Measurements from ENCODE around the gene SOHLH1. TPM values are rescaled to one million over a fixed set of nuclear protein-coding genes. Genes with fewer than 3 reads are reported as not detected.

Gene SOHLH1
- total and polyA plus RNA-seq, 4 donors, result 0.43 to 1.0 (median 0.74) TPM

DNA sequence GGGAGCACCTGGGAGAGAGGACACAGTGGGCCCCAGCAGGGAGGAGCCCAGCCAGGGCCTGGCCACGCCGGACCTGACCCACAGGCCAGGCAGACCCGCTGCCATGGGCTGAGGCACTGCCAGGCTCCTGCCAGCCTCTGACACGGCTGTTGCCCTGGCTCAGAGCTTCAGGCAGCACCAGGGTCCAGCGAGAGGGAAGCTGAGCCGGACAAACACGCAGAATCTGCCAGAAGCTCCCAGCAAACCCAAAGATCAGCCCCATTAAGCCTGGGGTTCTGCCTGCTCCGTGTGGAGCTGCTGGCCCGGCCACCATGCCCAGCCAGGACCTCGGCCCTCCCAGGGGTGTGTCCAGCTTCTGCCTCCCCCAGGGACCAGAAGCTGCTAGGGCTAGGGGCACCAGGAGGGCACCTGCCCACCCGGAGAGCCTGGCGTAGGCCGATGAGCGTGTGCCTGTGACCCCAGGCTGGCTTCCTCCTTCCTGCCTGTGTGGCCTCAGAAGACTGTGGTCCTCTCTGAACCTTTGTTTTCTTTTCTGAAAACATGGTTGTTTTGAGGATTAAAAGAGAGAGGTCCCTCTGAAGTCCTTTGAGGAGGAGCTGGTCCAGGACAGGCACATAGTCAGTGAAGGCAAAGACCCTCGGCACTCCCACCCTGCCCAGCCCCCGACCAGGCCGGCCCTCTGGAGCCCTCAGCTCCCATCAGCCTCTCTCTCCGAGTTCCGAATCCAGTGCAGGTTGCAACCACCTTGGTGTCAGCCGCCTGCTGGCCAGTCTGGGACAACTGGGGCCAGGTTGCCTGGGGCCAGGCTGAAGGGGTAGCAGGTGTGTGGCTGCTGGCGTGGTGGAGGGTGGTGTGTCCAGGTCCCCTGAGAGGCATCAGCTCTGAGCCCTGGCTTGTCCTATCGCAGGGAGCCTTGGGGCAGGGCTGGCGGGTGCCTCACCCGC, 42.3 kb upstream of the SOHLH1 start:
- Histone ChIP-seq H3K9me3 (ENCODE audit: control insufficient read depth, insufficient read depth, low read length) (no peaks in the 10 kb centered on the region), H3K27me3 (ENCODE audit: control insufficient read depth, insufficient read depth, low read length) (peaks cover 4% of the 10 kb centered on the region), H3K4me1 (ENCODE audit: control insufficient read depth, insufficient read depth, low read length) (peaks cover 18% of the 10 kb centered on the region), H3K36me3 (ENCODE audit: control insufficient read depth, insufficient read depth, low read length) (peaks cover 28% of the 10 kb centered on the region), H3K27ac (ENCODE audit: low read depth, low read length) (no peak overlapping the region), H3K4me3 (ENCODE audit: low read depth, low read length) (no peak overlapping the region)
- 79% methylated on average over 22 of the region's 24 CpGs for WGBS (ENCODE audit: insufficient coverage)
- no peak for DNase-seq (ENCODE audit: low read depth in 4 of 6, low spot score in 6 of 6)

GRCh38 chr9:135739271-135740220, 40.3 kb upstream of the SOHLH1 start:
- DNase-seq (ENCODE audit: low read depth in 4 of 6, low spot score in 6 of 6), result no peak
- no peak overlapping the region for H3K27ac ChIP-seq (ENCODE audit: low read depth, low read length)
- H3K36me3 ChIP-seq (ENCODE audit: control insufficient read depth, insufficient read depth, low read length), result peaks cover 25% of the 10 kb centered on the region
- 80% methylated on average over 25 of the region's 28 CpGs for WGBS (ENCODE audit: insufficient coverage)
- peaks cover 4% of the 10 kb centered on the region for H3K27me3 ChIP-seq (ENCODE audit: control insufficient read depth, insufficient read depth, low read length)
- H3K9me3 ChIP-seq (ENCODE audit: control insufficient read depth, insufficient read depth, low read length), result no peaks in the 10 kb centered on the region
- H3K4me1 ChIP-seq (ENCODE audit: control insufficient read depth, insufficient read depth, low read length), result peaks cover 33% of the 10 kb centered on the region
- H3K4me3 ChIP-seq (ENCODE audit: low read depth, low read length), result no peak overlapping the region

- Histone ChIP-seq H3K36me3 (ENCODE audit: control insufficient read depth, insufficient read depth, low read length) (peaks cover 13% of the 10 kb centered on the region), H3K27ac (ENCODE audit: low read depth, low read length) (no peak overlapping the region), H3K4me1 (ENCODE audit: control insufficient read depth, insufficient read depth, low read length) (peaks cover 33% of the 10 kb centered on the region), H3K4me3 (ENCODE audit: low read depth, low read length) (no peak overlapping the region), H3K27me3 (ENCODE audit: control insufficient read depth, insufficient read depth, low read length) (peaks cover 4% of the 10 kb centered on the region), H3K9me3 (ENCODE audit: control insufficient read depth, insufficient read depth, low read length) (no peaks in the 10 kb centered on the region)
- WGBS (ENCODE audit: insufficient coverage), result 73% methylated on average over 14 of the region's 16 CpGs
- DNase-seq (ENCODE audit: low read depth in 4 of 6, low spot score in 6 of 6), result no peak
Measured at GRCh38 chr9:135737840-135738521, 38.7 kb upstream of the SOHLH1 start.

DNA sequence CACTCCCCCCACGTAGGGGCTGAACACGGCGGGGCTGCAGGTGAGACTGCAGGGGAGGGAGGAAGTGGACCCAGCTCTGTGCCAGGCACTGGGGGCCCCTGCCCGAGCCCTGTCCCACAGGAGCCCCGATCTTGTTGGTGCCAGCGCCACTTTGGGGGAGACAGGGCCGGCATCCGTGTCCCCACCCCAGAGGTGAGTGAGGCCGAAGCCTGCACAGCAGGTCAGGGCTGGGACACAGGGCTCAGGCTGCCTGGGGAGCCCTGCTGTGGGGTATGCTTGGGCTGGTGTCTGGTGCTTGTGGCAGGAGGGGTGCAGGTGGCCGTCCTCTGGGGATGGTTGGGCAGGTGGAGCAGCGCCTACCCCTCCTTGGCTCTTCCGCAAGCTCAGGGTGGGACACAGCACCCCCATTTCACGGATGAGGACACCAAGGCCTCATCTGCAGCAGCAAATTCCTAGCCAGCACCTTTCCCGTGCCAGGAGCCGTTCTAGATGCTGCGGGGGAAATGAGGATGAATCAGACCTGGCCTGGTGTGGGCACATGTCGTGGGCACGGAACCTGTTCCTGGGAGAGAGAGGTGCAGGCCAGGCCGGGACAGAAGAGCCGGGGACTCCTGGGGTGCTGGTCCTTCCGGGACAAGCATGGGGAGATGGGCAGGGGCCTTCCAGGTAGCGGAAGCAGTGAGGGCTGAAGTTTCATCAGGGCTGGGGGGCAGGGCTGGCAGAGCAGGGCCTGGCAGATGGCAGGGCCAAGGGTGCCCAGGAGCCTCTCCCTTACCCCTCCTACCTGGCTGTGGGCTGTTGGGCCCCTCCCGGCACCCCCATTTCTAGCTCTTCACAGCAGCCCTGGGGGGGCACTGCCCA, 37.9 kb upstream of the SOHLH1 start:
- no peak overlapping the region for H3K4me3 ChIP-seq (ENCODE audit: low read depth, low read length)

GRCh38 chr9:135736272-135736978, 37.1 kb upstream of the SOHLH1 start:
- H3K27ac ChIP-seq (ENCODE audit: low read depth, low read length), result no peak overlapping the region
- H3K4me3 ChIP-seq (ENCODE audit: low read depth, low read length), result no peak overlapping the region
- H3K4me1 ChIP-seq (ENCODE audit: control insufficient read depth, insufficient read depth, low read length), result peaks cover 33% of the 10 kb centered on the region
- peaks cover 5% of the 10 kb centered on the region for H3K36me3 ChIP-seq (ENCODE audit: control insufficient read depth, insufficient read depth, low read length)
- peak in 2 of 6 donors; percentile 26 to 56 for DNase-seq (ENCODE audit: low read depth in 4 of 6, low spot score in 6 of 6)
- peaks cover 2% of the 10 kb centered on the region for H3K9me3 ChIP-seq (ENCODE audit: control insufficient read depth, insufficient read depth, low read length)
- WGBS (ENCODE audit: insufficient coverage), result under 1% methylated on average over 75 of the region's 78 CpGs
- peaks cover 4% of the 10 kb centered on the region for H3K27me3 ChIP-seq (ENCODE audit: control insufficient read depth, insufficient read depth, low read length)

More for the DNA sequence above, 37.9 kb upstream of the SOHLH1 start:
- Histone ChIP-seq H3K36me3 (ENCODE audit: control insufficient read depth, insufficient read depth, low read length) (peaks cover 9% of the 10 kb centered on the region), H3K9me3 (ENCODE audit: control insufficient read depth, insufficient read depth, low read length) (no peaks in the 10 kb centered on the region), H3K4me1 (ENCODE audit: control insufficient read depth, insufficient read depth, low read length) (peaks cover 33% of the 10 kb centered on the region), H3K27me3 (ENCODE audit: control insufficient read depth, insufficient read depth, low read length) (peaks cover 4% of the 10 kb centered on the region), H3K27ac (ENCODE audit: low read depth, low read length) (no peak overlapping the region)
- DNase-seq (ENCODE audit: low read depth in 4 of 6, low spot score in 6 of 6), result no peak
- 72% methylated on average over 21 of the region's 23 CpGs for WGBS (ENCODE audit: insufficient coverage)

DNA sequence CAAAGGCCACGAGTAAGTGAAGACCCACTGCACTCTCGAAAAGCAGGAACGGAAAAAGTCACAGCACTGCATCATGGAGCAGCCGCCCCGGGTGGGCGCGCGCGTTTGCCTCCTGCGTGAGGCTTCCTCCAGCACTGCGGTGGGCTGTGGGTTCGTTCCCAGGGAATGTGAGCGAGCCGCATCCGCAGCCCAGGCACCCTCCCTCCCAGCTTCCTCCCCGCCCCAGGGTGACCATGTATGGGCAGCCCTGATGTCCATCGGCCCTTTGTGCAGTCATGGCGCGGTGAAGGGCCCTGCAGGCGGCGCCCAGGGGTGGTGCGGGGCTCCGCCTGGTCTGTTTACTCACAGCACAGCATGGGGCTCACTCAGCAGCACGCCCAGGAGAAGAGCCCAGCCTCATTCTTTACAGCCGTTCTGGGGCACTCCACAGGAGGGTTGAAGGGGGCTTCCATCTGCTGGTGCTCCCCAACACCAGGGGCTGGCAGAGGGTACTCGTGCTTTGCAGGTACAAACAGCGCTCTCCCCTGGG, 35.4 kb upstream of the SOHLH1 start:
- DNase-seq (ENCODE audit: low read depth in 4 of 6, low spot score in 6 of 6), result no peak

GRCh38 chr9:135732569-135733257, 33.4 kb upstream of the SOHLH1 start:
- no peaks in the 10 kb centered on the region for H3K36me3 ChIP-seq (ENCODE audit: control insufficient read depth, insufficient read depth, low read length)
- H3K27me3 ChIP-seq (ENCODE audit: control insufficient read depth, insufficient read depth, low read length), result peaks cover 8% of the 10 kb centered on the region
- no peak for DNase-seq (ENCODE audit: low read depth in 4 of 6, low spot score in 6 of 6)
- H3K27ac ChIP-seq (ENCODE audit: low read depth, low read length), result no peak overlapping the region
- 78% methylated on average over 3 of the region's 6 CpGs for WGBS (ENCODE audit: insufficient coverage)
- no peak overlapping the region for H3K4me3 ChIP-seq (ENCODE audit: low read depth, low read length)
- H3K9me3 ChIP-seq (ENCODE audit: control insufficient read depth, insufficient read depth, low read length), result peaks cover 3% of the 10 kb centered on the region
- H3K4me1 ChIP-seq (ENCODE audit: control insufficient read depth, insufficient read depth, low read length), result peaks cover 35% of the 10 kb centered on the region

More for the DNA sequence above, 35.4 kb upstream of the SOHLH1 start:
- WGBS (ENCODE audit: insufficient coverage), result 65% methylated on average over 23 of the region's 27 CpGs
- no peak overlapping the region for H3K27ac ChIP-seq (ENCODE audit: low read depth, low read length)
- H3K9me3 ChIP-seq (ENCODE audit: control insufficient read depth, insufficient read depth, low read length), result peaks cover 3% of the 10 kb centered on the region
- no peaks in the 10 kb centered on the region for H3K36me3 ChIP-seq (ENCODE audit: control insufficient read depth, insufficient read depth, low read length)
- H3K4me3 ChIP-seq (ENCODE audit: low read depth, low read length), result no peak overlapping the region
- peaks cover 4% of the 10 kb centered on the region for H3K27me3 ChIP-seq (ENCODE audit: control insufficient read depth, insufficient read depth, low read length)
- H3K4me1 ChIP-seq (ENCODE audit: control insufficient read depth, insufficient read depth, low read length), result peaks cover 33% of the 10 kb centered on the region

DNA sequence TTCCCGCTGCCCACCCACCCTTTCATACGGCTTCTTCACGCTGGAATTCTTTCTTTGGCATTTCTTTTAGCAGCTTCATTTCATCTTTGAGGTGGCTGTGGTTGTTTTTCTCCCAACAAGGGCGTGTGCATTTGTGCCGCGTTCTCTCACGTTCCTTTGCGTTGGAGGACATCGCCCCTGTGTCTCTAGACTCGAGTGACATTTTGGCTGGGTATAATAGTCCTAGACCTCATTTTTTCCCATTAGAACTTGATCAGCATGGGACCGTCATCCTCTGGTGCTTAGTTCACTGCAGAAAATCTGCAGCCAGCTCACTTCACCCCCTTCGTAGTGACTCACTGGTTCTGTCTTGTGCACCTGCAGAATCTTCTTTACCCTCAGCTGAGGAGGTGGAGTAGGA, 32.2 kb upstream of the SOHLH1 start:
- Histone ChIP-seq H3K36me3 (ENCODE audit: control insufficient read depth, insufficient read depth, low read length) (no peaks in the 10 kb centered on the region), H3K9me3 (ENCODE audit: control insufficient read depth, insufficient read depth, low read length) (peaks cover 3% of the 10 kb centered on the region), H3K27ac (ENCODE audit: low read depth, low read length) (no peak overlapping the region), H3K4me1 (ENCODE audit: control insufficient read depth, insufficient read depth, low read length) (peaks cover 28% of the 10 kb centered on the region), H3K4me3 (ENCODE audit: low read depth, low read length) (no peak overlapping the region), H3K27me3 (ENCODE audit: control insufficient read depth, insufficient read depth, low read length) (peaks cover 4% of the 10 kb centered on the region)
- WGBS (ENCODE audit: insufficient coverage), result 94% methylated on average over 11 of the region's 12 CpGs
- no peak for DNase-seq (ENCODE audit: low read depth in 4 of 6, low spot score in 6 of 6)
